ENCODE results near the gene IPO7. TPM values are rescaled to one million over a fixed set of nuclear protein-coding genes. Genes with fewer than 3 reads are reported as not detected.

The IPO7 gene
- total and polyA plus RNA-seq, 10 of the 15 experiments (the other 5 are each of a cell fraction or from before 2014, with no cell fraction given) = 5.0 to 51.4 (median 30.6) TPM

- TF ChIP-seq FOXK2 (IDR thresholded peaks at IDR 0.05) = no peak
- no peak for TF ChIP-seq NFIC (IDR thresholded peaks at IDR 0.05; ENCODE audit: low read depth, low read length)
- no peak for TF ChIP-seq ESRRA (IDR thresholded peaks at IDR 0.05; ENCODE audit: low read length)
- TF ChIP-seq PRDM15 (CRISPR knock-in tag; IDR thresholded peaks at IDR 0.05) = no peak
- TF ChIP-seq IRF4 (IDR thresholded peaks at IDR 0.05; ENCODE audit: low read depth, low read length) = no peak
- no peak for TF ChIP-seq ZBTB40 (IDR thresholded peaks at IDR 0.05; ENCODE audit: borderline replicate concordance)
- TF ChIP-seq ZBTB33 (IDR thresholded peaks at IDR 0.05) = no peak
- no peak for TF ChIP-seq ZNF274 (IDR thresholded peaks at IDR 0.05; ENCODE audit: insufficient read depth, insufficient read length)
- no peak for TF ChIP-seq NR2C2 (IDR thresholded peaks at IDR 0.05; ENCODE audit: borderline replicate concordance, control insufficient read depth, insufficient read length, low read depth)
- peak; percentile 17 for TF ChIP-seq SIX5 (IDR thresholded peaks at IDR 0.05; ENCODE audit: low read depth, low read length, severe bottlenecking)
- no peak for TF ChIP-seq JUND (IDR thresholded peaks at IDR 0.05; ENCODE audit: low read depth, low read length)
- peak; percentile 75 for TF ChIP-seq RUNX3 (IDR thresholded peaks at IDR 0.05; ENCODE audit: low read length)
- TF ChIP-seq MTA2 (IDR thresholded peaks at IDR 0.05; ENCODE audit: low read depth) = no peak
- no peak for TF ChIP-seq GABPA (IDR thresholded peaks at IDR 0.05; ENCODE audit: low read depth)
- TF ChIP-seq RELA (IDR thresholded peaks at IDR 0.05; ENCODE audit: borderline replicate concordance, partially characterized antibody) = peak; percentile 59
- no peak for TF ChIP-seq FOS (IDR thresholded peaks at IDR 0.05; ENCODE audit: borderline replicate concordance, extremely low read depth, insufficient read length)
- peak; percentile 58; the same call in 1 of the 2 replicates for TF ChIP-seq NBN (IDR thresholded peaks at IDR 0.05)
- TF ChIP-seq USF1 (IDR thresholded peaks at IDR 0.05; ENCODE audit: borderline replicate concordance, extremely low read length, insufficient read depth, low read depth, low read length) = no peak
- no peak for TF ChIP-seq KAT2A (conservative IDR thresholded peaks at IDR 0.05; ENCODE audit: control insufficient read depth, low read depth, low read length)
Measured at GRCh38 chr11:9363954-9364912, 20.2 kb upstream of the IPO7 start (continued).

Measured in GM12878 (cell line).